Measurements from ENCODE around the gene MYO1D.

- TF ChIP-seq CTCF (IDR thresholded peaks at IDR 0.05; ENCODE audit: low read depth, low read length) (no peak), EZH2phosphoT487 (IDR thresholded peaks at IDR 0.05; ENCODE audit: low read depth) (no peak)
Observed at GRCh38 chr17:32494621-32495358, 382.1 kb downstream of the MYO1D start.

Data from OCI-LY3 (cell line).